ENCODE results near the gene ACOX1.

DNA sequence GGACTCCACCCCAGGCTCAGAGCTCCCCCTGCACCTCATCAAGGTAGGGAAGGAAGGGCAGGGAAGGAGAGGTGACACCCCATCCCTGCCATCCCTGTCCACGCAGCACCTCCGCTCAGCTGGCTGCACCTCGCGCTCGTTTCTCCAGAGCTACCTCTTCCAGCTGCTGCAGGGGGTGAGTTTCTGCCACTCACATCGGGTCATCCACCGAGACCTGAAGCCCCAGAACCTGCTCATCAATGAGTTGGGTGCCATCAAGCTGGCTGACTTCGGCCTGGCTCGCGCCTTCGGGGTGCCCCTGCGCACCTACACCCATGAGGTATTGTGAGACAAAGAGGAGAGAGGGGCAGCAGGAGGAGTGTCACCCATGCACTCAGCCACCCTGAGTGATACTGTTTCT lies 23.1 kb upstream of the ACOX1 start:
- TF ChIP-seq, protein P1, sequence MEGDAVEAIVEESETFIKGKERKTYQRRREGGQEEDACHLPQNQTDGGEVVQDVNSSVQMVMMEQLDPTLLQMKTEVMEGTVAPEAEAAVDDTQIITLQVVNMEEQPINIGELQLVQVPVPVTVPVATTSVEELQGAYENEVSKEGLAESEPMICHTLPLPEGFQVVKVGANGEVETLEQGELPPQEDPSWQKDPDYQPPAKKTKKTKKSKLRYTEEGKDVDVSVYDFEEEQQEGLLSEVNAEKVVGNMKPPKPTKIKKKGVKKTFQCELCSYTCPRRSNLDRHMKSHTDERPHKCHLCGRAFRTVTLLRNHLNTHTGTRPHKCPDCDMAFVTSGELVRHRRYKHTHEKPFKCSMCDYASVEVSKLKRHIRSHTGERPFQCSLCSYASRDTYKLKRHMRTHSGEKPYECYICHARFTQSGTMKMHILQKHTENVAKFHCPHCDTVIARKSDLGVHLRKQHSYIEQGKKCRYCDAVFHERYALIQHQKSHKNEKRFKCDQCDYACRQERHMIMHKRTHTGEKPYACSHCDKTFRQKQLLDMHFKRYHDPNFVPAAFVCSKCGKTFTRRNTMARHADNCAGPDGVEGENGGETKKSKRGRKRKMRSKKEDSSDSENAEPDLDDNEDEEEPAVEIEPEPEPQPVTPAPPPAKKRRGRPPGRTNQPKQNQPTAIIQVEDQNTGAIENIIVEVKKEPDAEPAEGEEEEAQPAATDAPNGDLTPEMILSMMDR (IDR thresholded peaks at IDR 0.05 in 8 of 11, conservative IDR thresholded peaks at IDR 0.05 in 3 of 11), result no peak
- TF ChIP-seq POLR2A (IDR thresholded peaks at IDR 0.05), result no peak

Measured in spleen (tissue), 7 donors.